ENCODE measurements around the gene C10orf90. TPM values are rescaled to one million over a fixed set of nuclear protein-coding genes. Genes with fewer than 3 reads are reported as not detected.

Gene C10orf90
- total and polyA plus RNA-seq, 2 of the 8 experiments (the other 6 are each of a cell fraction or from before 2014, with no cell fraction given), result 0.21 TPM; not detected in 1

GRCh38 chr10:126634347-126634746, 36.1 kb downstream of the C10orf90 start (continued):
- TF ChIP-seq RNF2 (IDR thresholded peaks at IDR 0.05; ENCODE audit: borderline replicate concordance, low read depth, low read length, missing control alignments, poor library complexity, severe bottlenecking) (no peak), EP300 (IDR thresholded peaks at IDR 0.05; ENCODE audit: borderline replicate concordance in 1 of 2, low read depth in 2 of 2, low read length in 2 of 2) (no peak)

Measured in H1 (cell line).